ENCODE data around the gene ZNF830.
"Not testable (repeated sequence)": the region's sequence is repeated elsewhere in the genome, so short reads cannot be mapped to it uniquely, and the experiment has no call there.

Gene ZNF830

DNA sequence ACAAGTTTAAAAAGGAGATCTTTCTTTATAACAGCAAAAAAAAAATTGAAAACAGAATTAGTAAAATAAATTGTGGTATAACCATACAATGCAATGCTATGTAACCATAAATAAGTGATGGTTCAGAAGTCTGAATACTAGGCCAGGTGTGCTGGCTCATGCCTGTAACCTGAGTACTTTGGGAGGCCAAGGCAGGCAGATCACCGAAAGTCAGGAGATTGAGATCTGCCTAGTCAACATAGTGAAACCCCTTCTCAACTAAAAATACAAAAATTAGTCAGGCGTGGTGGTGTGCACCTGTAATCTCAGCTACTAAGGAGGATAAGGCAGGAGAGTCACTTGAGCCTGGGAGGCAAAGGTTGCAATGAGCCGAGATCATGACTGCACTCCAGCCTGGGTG, 34.7 kb upstream of the ZNF830 start:
- H3K4me3 ChIP-seq (ENCODE audit: low read depth, low read length): no peak overlapping the region
- peaks cover 9% of the 10 kb centered on the region for H3K27me3 ChIP-seq
- H3K4me1 ChIP-seq: no peaks in the 10 kb centered on the region
- DNase-seq: no peak
- no peaks in the 10 kb centered on the region for H3K36me3 ChIP-seq
- H3K9me3 ChIP-seq: no peaks in the 10 kb centered on the region
- TF ChIP-seq CTCF (IDR thresholded peaks at IDR 0.05; ENCODE audit: low read depth, low read length): no peak

DNA sequence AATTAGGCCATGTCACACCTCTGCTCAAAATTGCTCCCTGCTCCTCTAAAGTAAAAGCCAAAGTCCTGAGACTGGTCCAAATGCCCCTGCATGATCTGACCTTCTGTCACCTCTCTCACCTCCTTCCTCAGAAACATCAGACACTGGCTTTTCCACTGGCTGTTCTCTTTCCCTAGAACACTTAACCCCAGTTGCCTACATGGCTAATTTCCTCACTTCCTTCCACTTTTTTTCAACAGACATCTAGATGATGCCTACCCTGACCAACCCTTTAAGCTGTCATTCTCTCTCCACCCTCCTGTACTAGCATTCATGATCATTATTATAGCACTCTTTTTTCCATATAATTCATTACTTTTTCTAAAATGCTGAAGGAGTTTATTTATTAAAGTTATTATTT, 31.1 kb upstream of the ZNF830 start:
- H3K4me1 ChIP-seq: no peaks in the 10 kb centered on the region
- no peaks in the 10 kb centered on the region for H3K36me3 ChIP-seq
- DNase-seq: no peak
- peaks cover 32% of the 10 kb centered on the region for H3K27me3 ChIP-seq
- H3K4me3 ChIP-seq (ENCODE audit: low read depth, low read length): no peak overlapping the region
- TF ChIP-seq CTCF (IDR thresholded peaks at IDR 0.05; ENCODE audit: low read depth, low read length): no peak
- H3K9me3 ChIP-seq: no peaks in the 10 kb centered on the region

- H3K36me3 ChIP-seq; DNase-seq; H3K4me1 ChIP-seq; H3K4me3 ChIP-seq (ENCODE audit: low read depth, low read length); H3K9me3 ChIP-seq: not testable (repeated sequence)
- H3K27me3 ChIP-seq: peaks cover 32% of the 10 kb centered on the region
Measured at GRCh38 chr17:34950780-34951179, 10.6 kb upstream of the ZNF830 start.

- no peaks in the 10 kb centered on the region for H3K9me3 ChIP-seq
- TF ChIP-seq CTCF (IDR thresholded peaks at IDR 0.05; ENCODE audit: low read depth, low read length): no peak
- no peak overlapping the region for H3K4me3 ChIP-seq (ENCODE audit: low read depth, low read length)
- no peaks in the 10 kb centered on the region for H3K27me3 ChIP-seq
- peaks cover 5% of the 10 kb centered on the region; the same call in 1 of the 2 replicates for H3K4me1 ChIP-seq
- DNase-seq: no peak
- H3K36me3 ChIP-seq: no peaks in the 10 kb centered on the region; the same call in none of the 2 replicates
Measured at GRCh38 chr17:34958438-34958837, 2.9 kb upstream of the ZNF830 start.

DNA sequence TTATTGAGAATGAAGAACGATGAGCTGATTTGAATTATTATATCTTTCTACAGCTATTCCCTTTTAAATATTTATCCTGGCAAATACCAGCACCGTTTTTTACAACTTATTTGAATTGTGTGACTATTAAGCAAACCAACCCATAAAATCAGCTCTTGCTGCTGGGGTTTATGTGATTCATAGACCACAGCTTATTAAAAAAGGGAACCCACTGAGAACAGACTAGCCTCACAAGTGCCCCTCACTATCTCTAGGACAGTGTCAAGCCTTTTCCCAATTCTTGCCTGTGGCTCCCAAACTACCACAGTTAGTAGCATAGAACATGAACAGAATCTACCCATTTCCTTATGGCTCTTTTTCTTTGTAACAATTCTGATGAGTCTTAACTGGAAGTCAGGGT, 12.8 kb downstream of the ZNF830 start:
- Histone ChIP-seq H3K9me3 (no peaks in the 10 kb centered on the region; the same call in 1 of the 2 replicates), H3K4me3 (ENCODE audit: low read depth, low read length) (no peak overlapping the region), H3K4me1 (no peaks in the 10 kb centered on the region; the same call in 1 of the 2 replicates), H3K36me3 (no peaks in the 10 kb centered on the region), H3K27me3 (no peaks in the 10 kb centered on the region)
- TF ChIP-seq CTCF (IDR thresholded peaks at IDR 0.05; ENCODE audit: low read depth, low read length): no peak
- no peak for DNase-seq

DNA sequence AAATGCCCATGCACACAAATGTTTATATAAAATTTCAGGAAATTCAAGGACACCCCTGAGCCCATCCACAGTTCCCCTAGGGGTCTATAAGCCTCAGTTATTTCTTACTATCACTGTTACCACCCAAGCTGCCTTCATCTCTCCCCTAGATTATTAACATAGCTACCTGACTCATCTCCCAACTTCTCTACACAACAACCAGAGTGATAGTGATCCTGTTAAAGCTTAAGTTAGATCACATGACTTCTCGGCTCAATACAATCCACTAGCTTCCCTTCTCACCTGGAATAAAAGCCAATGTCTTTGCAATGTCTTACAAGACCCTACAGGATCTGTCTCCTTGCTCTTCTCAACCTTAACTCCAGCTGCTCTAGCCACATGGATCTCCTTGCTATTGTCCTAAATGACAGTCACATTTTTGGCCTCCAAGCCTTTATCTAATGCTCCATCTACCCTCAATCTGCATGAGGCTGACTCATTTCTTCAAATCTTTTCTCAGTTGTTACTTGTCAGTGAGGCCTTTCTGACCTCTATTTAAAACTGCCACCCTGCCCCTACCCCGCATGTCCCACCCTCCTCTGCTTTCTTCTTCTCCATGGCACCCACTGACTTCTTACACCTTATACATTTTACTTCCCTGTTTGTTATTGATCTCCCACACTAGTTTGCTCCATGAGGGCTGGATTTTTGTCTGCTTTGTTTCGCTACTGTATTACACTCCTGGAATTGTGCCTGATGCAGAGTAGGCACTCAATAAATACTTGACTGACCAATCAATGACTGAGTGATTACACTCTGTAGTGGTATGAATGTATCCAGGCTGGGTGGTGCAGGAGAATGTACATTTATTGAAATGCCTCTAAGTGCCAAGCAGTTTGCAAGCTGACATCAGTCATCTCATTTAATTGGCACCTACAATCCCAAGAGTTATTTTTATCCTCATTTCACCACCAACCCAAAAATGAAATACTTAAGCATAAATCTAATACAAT, 13.8 kb downstream of the ZNF830 start:
- Histone ChIP-seq H3K4me3 (ENCODE audit: low read depth, low read length) (no peak overlapping the region), H3K36me3 (no peaks in the 10 kb centered on the region), H3K4me1 (peaks cover 4% of the 10 kb centered on the region), H3K27me3 (no peaks in the 10 kb centered on the region), H3K9me3 (no peaks in the 10 kb centered on the region; the same call in 1 of the 2 replicates)
- no peak for DNase-seq
- TF ChIP-seq CTCF (IDR thresholded peaks at IDR 0.05; ENCODE audit: low read depth, low read length): no peak

Data from BE2C (cell line).